ENCODE data around the gene DAPK1.

The DAPK1 gene

DNA sequence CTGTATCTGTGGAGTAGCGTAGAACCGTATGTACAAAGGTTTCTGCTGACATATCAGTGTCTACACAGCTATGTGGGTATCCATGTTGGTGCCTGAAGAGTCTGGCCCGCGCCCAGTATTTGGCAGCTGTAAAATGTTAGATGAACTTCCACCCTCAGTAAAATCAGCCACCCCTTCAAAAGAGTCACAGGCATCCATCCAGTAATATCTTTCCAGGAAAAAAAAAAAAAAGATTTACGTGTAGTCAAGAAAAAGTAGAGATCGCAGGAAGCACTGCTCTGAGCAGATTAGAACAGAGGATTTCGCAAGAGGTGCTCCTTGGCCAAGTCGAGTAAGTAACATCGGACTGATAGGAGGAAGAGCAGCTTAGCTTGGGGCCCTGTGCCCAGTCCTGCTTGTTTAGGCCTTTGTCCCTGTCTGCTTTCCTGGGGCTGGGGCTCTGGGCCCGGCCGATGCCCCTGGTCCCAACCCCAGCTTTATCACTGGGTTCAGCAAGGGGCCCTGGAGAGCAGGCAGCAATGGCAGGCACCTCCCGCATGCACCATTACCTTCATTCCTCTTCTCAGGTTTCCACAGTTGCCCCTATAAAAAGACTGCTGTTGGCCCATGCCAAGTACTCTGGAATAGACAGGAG is 21.2 kb downstream of the DAPK1 start:
- no peak for DNase-seq

DNA sequence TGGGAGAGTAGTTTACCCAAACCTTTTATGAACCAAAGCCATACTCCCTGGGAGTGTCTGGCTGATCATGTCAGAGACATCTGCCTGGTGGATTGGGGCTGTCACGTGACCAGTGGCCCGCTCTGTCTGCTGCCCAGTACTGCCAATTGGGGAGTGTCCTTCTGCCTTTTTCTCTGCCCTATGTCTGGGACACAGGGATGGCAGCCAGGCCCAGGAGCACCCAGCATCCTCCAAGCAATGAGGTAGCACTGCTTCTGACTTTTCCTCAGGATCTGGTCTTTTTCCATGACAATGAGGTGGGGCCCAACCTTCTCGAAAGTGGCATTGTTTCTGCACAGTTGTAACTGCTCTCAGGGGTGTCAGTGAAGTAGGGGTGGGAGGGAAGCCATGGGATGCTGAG is 21.8 kb downstream of the DAPK1 start:
- DNase-seq = no peak

DNA sequence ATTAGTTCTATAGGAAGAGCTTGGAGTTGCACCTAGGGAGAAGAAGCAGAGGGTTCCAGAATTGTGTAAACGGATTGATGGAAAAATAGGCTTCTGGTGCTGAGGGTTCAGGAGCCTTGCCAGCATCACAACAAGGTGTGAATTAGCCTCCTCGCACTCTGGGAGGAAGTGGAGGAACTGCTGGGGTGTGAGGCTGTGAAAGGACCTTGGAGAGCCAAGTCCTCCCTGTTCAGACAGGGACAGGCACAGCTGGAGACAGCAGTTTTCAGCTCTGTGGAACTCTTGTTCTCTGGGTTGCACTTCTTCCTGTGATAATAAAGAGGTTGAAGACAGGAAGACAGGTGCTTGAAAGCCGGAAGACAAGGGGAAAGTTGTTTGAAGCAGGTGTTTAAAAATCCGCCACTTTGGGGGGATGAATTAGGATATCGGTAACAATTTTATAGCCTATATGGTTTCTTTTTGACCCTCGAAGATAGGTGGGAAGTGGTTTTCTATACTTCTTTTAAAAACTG is 22.6 kb downstream of the DAPK1 start:
- DNase-seq = no peak

DNA sequence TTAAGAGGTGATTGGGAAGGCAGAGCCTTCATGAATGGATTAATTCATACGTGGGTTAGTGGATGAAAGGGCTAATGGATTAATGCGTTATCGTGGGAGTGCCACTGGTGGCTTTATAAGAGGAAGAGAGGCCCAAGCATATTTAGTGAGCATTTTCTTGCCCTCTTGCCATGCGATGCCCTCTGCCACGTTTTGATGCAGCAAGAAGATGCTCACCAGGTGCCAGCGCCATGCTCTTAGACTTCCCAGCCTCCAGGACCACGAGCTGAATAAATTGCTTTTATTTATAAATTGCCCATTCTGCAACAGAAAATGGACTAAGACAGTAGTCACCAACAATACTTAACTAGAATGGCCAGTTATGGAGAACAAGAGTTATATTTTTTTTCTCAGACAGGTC is 24.2 kb downstream of the DAPK1 start:
- DNase-seq = no peak

DNA sequence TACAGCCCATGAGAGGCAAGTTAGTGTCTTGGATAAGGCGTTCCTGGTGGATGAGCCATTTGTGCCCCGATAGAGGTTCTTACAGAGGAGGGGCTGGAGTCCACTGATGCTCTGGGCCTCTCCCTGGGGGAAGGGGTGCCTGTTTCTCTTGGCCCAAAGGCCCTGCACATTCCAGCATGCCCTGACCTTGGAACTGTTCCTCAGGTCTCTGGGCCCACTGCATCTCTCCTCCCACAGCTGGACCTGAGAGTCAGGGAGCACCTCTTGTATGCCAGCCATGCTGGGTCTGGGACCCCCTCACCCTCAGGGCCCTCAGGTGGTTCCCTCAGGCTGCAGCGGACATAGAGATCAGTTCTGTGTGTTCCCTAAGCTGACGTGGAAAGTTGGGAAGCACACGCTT is 26.4 kb downstream of the DAPK1 start:
- DNase-seq = no peak

DNA sequence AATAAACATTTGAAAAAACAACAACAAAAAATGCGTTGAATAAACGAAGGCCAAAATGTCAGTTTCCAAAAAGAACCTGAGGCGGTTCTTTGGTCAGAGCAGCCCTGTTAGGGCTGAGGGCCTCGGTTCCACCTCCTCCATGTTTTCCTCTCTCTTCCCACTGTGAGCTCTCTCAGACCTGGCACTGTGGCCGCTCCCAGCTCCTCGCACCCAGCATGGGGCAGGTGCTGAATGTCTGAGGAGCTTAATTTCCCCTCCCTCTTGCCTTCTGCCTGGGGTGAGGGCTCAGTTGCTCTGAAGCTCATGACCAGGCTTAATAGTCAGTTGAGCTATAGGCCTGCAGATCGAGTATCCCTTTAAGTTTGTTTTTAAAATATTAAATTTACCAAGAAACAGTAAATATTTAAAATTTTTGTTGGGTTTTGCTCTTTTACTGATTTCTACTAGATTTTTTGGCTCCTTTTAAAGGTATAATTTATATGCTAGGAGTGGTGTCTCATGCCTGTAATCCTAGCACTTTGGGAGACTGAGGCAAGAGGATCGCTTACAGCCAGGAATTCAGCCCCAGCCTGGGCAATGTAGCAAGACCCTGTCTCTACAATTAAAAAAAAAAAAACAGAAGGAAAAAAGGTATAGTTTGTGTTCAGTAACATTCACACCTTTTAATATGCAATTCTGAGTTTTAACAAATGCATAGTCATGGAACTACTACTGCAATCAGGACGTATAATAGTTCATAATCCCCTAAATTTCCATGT is 28.1 kb downstream of the DAPK1 start:
- no peak for DNase-seq

DNA sequence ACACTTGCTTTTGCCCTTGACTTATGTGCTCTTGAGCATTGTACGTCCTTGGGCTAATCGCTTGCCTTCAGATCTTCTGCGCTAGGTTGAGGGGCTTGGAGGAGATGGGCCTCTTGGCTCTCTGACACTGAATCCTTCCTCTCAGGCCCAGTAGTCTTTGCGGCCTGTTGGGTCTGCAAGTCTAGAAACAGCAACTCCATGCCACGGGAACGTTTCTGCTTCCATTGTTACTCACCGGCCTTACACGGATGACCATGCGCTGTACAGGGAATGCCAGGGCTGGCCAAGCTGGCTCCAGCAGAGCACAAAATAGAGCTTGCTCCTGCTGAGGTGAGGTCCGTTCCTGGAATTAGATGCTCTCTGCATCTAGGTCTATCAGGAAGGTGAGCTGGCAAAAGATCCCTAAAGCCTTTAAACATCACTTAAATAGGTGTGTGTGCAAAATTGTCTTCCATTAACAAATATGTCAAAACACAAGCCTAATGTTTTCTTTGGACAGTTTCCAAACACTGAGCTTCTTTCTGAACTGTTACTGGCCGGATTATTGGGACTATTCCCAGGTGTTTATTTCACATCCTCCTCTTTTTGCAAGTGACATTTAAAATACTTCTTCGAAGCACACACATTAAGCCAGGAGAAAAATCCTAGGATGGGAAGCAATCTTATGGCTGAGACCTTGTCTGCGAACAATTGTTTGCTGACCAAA is 29.7 kb downstream of the DAPK1 start:
- DNase-seq = no peak

DNA sequence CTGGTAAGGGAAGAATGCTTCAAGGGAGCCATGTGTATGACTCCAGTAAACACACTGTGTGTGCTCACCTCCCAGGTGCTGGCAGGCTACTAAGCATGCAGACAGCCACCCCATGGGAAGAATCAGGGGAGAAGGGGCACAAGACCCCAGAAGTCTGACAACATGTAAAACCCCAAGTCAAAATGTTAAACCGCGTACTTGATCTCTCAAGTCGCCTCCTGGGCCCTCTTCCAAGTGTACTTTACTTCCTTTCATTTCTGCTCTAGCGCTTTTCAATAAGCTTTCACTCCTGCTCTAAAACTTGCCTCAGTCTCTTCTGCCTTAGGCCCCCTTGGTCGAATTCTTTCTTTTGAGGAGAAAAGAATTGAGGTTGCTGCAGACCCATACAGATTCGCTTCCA is 31.3 kb downstream of the DAPK1 start:
- DNase-seq = no peak

DNA sequence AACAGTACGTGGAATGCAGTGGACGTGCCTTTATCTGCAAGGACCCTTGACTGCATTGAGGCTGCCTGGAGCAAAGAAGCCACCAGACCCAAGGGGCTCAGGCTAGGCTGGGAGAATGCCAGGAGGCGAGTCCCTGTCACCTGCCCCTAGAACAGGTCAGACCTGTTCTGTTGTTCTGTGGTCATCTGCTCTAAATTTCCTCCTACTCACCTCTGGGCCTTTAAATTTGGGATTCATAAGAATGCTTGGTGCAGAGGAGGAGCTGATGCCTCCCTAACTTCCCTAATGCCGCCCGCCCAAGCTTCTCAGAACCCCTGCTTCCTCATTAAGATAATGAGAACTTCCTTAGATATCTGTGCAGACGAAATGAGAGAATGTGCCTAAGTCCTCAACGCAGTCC is 32.0 kb downstream of the DAPK1 start:
- DNase-seq = no peak

DNA sequence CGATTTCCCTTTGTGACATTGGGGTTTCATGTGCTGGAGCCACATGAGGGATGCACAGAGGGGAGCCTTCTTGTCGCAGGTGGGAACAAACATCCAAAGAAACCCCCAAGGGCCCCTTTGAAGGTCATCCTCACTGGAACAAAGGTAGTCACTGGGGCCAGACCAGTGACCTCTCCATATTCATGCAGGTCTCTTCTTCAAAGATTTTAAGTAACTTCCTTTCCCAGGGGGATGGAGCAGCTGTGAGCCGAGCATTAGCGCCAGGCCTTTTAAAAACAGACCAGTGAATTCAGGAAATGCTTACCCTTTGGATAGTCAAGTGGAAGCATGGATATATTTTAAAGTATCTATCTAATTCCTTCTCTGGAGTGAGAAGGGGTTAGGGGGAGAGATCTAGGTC is 33.0 kb downstream of the DAPK1 start:
- no peak for DNase-seq

DNA sequence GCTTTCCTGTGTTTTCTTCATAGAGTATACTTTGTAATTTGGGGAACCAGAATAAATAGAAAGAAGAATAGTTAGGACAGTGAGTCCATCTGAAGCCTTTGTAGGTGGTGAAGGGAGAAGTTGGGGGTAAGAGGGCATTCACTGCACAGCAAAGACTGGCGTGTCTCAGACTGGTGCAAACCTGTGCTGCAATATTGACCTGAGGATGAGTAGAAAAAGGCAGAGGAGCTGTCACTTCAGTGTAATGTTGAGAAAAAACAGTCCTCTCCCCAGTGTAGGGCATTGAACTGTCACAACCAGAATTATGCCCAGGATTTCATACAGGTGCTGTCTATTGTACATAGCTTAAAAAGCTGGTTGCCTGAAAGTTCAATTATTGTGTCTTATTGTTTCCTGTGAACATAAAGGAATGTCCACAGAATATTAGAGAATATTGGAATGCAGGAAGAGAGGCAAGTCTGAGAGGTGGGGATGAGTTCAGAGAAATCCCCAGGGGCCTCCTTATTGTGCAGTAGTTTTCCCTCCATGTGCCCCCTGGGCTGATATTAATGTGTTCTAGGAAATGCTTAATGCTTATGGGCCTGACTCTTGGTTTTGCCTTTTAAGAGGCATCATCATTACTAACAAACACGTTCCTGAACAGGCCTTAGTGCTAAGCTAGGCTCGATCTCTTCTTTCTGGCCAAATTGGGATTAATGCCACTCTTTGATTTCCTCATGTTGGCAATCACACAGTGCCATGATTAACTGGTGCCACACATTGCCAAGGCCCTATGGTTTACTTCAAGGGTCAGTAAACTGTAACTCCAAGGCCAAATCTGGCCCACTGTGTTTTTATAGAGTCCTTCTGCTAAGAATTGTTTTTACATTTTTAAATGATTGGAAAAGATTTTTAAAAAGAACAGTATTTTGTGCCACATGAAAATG is 34.0 kb downstream of the DAPK1 start:
- DNase-seq = no peak

DNA sequence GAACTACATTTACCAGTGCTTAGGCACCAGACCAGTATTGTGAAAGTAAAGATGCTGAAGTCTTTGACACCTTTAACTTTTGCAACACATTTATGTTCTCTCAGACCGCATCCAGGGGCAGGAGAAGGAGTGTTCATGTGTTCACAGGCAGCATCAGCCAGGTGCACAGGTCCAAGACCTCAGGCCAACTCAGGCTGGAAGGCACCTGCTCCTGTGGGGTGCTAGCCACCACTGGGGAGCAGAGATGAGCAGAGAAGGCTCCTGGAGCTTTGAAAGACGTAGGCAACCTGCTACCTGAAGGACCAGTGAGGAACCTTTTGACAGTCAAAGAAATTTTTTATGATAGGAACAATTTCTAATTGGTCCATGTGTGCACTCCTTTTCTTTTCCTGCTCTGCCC is 35.6 kb downstream of the DAPK1 start:
- DNase-seq = no peak

DNA sequence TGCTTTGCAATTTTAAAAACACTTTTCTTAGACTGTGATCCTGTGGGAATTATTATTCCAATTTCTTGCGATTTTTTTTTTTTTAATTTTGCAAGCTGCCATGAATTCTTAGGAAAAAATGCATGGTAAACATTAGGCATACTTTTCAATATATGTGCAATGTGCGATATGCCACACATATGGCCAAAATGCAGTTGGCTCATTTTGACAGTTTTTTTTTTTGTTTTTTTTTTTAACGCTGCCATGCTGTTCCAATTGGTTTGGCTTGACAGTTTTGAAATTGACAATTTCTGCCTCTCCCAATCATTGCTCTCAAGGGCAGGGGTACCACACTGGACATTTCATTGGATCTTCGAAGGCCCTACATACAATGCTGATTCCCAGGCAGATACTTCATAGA is 36.4 kb downstream of the DAPK1 start:
- DNase-seq = no peak

DNA sequence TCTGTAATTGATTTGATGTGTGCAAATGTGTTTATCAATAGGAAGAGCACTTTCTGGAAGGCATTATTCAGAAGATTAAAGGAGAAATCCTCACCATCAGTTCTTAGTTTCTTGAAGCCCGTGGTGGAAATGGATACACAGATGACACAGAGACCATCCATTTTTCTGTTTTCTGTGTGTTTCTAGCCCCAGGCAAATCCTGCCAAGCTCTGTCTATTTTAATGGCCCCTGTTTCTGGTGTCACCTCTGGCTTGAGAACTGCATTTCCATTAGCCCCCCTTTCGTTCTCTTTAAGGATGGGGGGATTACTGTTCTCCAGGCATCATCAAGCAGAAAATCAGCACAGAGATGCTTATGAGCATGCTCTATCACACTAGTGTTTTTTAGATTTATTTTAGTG is 37.3 kb downstream of the DAPK1 start:
- no peak for DNase-seq

DNA sequence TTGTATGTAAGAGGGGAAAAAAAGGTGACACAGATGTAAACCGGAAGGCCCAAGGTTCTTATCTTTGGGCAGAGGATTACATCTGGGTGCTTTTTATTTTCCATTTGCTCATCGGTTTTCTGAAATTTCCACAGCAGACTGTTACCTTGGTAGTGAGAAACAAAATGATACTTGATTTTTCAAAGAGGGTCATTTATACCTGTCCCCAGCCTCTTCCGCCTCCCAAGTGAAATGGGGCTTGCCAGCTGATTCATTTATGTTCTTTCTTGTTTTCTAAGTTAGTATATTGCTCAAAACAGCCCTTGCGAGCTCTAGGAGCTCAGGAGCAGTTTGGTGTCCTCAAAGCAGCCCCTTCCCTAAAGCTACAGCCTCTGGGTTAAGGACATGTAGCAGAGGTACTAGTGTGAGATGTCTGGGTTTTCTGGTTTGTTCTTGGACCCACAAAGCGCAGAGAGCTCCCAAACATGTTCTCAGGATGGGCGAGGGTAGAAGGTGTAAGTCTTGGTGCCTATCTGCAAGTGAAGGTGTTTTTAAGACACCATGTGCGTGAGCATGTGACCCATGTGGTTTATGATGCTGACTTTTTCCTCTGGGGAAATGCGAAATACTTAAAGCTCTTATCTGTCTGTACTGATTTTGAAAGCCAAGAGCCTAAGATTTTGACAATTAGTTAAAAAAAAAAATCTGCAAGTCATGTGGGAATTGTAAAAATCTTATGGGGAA is 38.3 kb downstream of the DAPK1 start:
- DNase-seq = no peak

DNA sequence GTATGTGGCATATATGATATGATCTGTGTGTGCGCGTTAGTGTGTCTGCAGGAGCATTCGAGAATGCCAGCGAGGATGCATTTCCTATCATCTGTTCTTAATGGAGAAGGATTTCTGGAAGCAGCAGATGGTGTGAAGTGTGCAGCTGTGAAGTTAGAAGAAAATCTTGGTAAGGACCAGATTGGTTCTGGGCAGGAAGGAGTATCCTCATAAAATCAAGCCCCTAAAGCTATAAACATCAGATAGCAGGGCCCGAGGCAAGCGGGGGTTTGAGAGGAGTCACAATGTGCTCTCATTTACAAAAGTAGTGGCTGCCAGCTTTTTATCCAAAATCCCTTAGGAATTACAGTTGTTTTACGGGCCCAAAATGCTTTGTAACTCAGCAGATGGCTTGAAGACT is 40.0 kb downstream of the DAPK1 start:
- DNase-seq = no peak

DNA sequence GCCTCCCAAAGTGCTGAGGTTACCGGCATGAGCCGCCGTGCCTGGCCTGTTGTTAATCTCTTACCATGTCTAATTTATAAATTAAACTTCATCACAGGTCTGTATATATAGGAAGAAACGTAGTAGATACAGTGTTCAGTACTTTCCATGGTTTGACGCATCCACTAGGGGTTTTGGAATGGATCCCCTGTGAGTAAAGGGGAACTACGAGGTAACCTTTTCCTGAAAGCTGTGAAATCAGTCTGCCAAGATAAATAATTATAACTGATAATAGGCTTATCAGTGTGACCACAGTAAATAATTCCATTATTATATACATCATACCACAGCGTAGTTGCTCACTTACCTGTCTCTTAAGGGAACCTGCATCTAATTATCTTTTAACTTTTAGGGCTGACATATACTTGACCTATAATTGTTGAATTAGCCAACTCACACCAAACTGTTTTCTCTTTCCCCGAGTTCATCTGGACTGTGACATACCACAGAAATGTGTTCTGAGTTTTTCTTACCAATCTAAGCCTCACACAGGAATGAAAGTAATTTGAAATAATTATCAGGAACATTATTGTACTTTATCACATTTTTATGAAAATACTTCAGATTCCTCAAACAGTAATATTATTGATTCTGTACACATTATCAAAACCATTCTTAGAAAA is 42.9 kb downstream of the DAPK1 start:
- no peak for DNase-seq

DNA sequence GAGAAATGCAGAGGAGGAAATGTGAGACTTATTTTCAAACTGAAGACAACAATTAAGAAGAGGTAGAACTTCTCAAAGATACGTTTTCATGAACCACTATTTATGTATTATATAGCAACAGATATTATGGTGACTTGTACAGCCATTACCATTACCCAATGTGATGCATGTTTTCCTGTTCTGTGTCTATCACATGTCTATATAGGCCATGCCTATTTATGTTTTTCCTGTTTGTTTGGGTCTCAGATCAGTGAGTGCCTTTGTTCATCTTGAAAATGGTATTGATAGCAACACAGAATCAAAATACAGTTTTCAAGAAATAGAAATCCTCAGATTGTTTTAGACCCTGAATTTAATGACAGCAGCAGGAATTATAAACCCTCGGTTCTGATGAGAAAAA is 44.0 kb downstream of the DAPK1 start:
- DNase-seq = no peak

DNA sequence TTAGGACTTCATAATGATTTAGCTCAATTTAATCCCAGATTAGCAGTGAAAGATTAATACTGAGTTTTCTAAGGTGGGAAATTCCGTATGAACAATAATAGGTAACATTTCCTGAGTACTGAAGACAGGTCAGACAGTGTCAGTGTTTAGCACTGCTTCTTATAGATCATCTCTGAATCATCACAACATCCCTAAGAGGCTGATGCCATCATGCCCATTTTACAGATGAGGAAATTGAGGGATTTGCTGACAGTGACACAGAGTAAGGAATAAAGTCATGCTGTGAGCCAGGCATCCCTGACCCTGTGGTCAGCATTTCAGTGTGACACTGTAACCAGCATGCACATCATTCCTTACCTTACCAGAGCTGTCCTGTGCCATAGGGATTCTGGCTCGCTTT is 44.5 kb downstream of the DAPK1 start:
- no peak for DNase-seq

DNA sequence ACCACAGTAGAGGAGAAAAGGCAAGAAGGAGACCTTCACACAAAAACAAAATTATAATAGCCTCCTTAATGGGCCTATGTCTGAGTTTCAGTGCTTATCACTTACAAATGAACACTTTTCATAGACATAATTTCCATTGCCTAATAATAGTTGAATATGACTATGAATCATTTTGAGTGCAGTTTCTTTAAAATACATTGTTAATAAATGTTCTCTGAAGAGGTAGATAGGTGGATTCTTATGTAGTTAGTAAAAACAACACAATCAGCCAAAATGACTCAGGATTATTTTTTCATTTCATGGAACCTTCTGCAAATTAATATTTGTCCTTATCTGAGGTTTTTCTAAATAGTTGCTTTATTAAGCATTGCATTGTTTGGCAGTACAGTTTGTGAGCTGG is 45.6 kb downstream of the DAPK1 start:
- DNase-seq = no peak

DNA sequence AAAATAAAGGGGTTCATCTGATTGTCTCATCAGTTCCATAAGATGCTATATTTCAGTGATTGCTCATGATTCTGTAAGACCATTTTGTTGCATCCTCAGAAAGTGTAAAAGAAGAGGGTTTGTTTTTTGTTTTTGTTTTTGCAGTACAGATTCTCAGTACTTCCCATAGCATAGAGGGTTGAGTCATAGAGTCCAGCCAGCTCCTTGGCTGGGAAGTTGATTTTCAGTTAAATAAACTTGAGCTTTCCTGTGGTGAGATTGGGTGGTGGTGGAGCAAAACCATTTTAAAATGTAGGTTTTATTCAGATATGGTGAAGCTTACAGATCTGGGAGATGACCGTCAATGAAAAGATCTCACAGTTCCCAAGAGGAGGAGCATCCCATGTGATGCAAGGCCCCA is 48.2 kb downstream of the DAPK1 start:
- no peak for DNase-seq

DNA sequence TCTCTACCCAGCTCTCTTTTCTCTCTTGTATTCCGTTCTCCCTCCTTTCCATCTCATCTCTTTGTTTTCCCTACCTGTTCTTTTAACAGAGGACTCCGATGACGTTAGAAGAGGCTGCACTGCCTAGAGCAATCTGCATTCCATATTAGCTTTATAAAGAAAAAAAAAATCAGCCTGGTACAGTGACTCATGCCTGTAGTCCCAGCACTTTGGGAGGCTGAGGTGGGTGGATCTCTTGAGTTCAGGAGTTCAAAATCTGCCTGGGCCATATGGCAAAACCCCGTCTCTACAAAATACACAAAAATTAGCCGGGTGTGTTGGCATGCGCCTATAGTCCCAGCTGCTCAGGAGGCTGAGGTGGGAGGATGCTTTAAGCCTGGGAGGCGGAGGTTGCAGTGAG is 49.0 kb downstream of the DAPK1 start:
- DNase-seq = no peak

All from cerebellar nuclear complex (tissue), 1 donor.